Suprapubic skin (tissue), 4 donors: ENCODE results near the gene ZFHX3.

Experiments used
- EP300 ChIP-seq: sonication (generic); formaldehyde crosslinking; IDR thresholded peaks from one replicate; pipeline ENCODE4 v1.6.1; 2017; ENCODE audit warnings: antibody characterized with exemption
- POLR2A ChIP-seq, 2 donors: fragments of 450-650 bp; IDR thresholded peaks; one replicate each; pipeline ENCODE4 v1.6.1; 2017; ENCODE audit warnings: antibody characterized with exemption in 2 of 2, mild to moderate bottlenecking in 2 of 2, moderate library complexity in 2 of 2
- POLR2AphosphoS5 ChIP-seq, 3 donors: sonication (generic); formaldehyde crosslinking; IDR thresholded peaks; one replicate each; pipeline ENCODE4 v1.6.1; 2017; ENCODE audit warnings: antibody characterized with exemption in 3 of 3
- TF ChIP-seq, protein P1 (sequence below), 2 donors: fragments of 200-600 bp in 1 of 2; fragments of 450-650 bp in 1 of 2; sonication (generic) in 1 of 2; IDR thresholded peaks; one replicate each; pipeline ENCODE4 v1.5.1; 2016 to 2019; ENCODE audit warnings: antibody characterized with exemption in 2 of 2, mild to moderate bottlenecking in 1 of 2, moderate library complexity in 1 of 2

DNA sequence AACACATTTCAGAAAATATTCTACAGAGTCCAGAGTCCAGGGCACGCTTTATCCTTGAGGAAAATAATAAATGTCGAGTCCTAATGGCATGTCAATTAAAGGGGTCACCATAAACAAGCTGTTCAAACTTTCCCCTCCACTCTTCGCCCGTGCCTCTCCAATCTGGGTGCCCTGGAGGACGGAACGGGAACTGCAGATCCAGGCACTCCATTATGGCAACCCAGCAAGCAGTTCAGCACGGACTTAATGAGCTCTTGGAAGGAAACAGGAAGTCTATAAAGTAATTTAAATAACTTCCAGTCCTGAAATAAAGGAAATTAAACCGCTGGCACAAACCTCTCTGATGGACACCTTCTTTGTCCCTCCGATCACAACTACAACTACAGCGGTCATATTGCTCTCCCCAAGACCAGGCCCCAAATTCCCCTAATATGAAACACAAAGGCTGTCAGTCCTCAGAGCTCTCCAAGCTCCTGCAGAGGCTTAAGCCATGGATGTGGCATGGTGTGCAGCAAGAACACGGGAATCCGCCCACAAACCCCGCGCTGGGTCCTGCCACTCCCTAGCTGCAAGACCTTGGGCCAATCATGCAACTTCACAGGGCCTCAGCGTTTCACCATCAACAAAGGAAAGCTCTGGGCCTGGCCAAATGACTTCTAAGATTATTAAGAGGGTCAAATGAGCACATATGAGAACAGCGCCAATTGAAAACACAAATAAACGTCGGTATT is 52.6 kb downstream of the ZFHX3 start:
- TF ChIP-seq, protein P1, sequence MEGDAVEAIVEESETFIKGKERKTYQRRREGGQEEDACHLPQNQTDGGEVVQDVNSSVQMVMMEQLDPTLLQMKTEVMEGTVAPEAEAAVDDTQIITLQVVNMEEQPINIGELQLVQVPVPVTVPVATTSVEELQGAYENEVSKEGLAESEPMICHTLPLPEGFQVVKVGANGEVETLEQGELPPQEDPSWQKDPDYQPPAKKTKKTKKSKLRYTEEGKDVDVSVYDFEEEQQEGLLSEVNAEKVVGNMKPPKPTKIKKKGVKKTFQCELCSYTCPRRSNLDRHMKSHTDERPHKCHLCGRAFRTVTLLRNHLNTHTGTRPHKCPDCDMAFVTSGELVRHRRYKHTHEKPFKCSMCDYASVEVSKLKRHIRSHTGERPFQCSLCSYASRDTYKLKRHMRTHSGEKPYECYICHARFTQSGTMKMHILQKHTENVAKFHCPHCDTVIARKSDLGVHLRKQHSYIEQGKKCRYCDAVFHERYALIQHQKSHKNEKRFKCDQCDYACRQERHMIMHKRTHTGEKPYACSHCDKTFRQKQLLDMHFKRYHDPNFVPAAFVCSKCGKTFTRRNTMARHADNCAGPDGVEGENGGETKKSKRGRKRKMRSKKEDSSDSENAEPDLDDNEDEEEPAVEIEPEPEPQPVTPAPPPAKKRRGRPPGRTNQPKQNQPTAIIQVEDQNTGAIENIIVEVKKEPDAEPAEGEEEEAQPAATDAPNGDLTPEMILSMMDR (IDR thresholded peaks at IDR 0.05) = peak; percentile 9 to 44
- TF ChIP-seq POLR2AphosphoS5 (IDR thresholded peaks at IDR 0.05) = no peak
- TF ChIP-seq POLR2A (IDR thresholded peaks at IDR 0.05) = no peak
- TF ChIP-seq EP300 = no peak
